ENCODE data around the gene GAL3ST3.

GAL3ST3 gene

GRCh38 chr11:66044757-66045156 is 4.2 kb downstream of the GAL3ST3 start:
- H3K4me3 ChIP-seq (ENCODE audit: low read depth, low read length): no peak overlapping the region
- no peak for DNase-seq (ENCODE audit: low read depth)
- no peak for TF ChIP-seq CTCF (IDR thresholded peaks at IDR 0.05; ENCODE audit: control insufficient read depth, extremely low read depth, insufficient read depth)

- no peak overlapping the region for H3K4me3 ChIP-seq (ENCODE audit: low read depth, low read length)
- no peak for DNase-seq (ENCODE audit: low read depth)
- no peak for TF ChIP-seq CTCF (IDR thresholded peaks at IDR 0.05; ENCODE audit: control insufficient read depth, extremely low read depth, insufficient read depth)
Measured at GRCh38 chr11:66042996-66043906, 5.7 kb downstream of the GAL3ST3 start.

GRCh38 chr11:66042227-66042995 is 6.5 kb downstream of the GAL3ST3 start:
- no peak overlapping the region for H3K4me3 ChIP-seq (ENCODE audit: low read depth, low read length)
- DNase-seq (ENCODE audit: low read depth): no peak
- TF ChIP-seq CTCF (IDR thresholded peaks at IDR 0.05; ENCODE audit: control insufficient read depth, extremely low read depth, insufficient read depth): no peak

- no peak overlapping the region for H3K4me3 ChIP-seq (ENCODE audit: low read depth, low read length)
- no peak for TF ChIP-seq CTCF (IDR thresholded peaks at IDR 0.05; ENCODE audit: control insufficient read depth, extremely low read depth, insufficient read depth)
- DNase-seq (ENCODE audit: low read depth): no peak
Measured at GRCh38 chr11:66039765-66040164, 9.2 kb downstream of the GAL3ST3 start.

- no peak for DNase-seq (ENCODE audit: low read depth)
- no peak for TF ChIP-seq CTCF (IDR thresholded peaks at IDR 0.05; ENCODE audit: control insufficient read depth, extremely low read depth, insufficient read depth)
- H3K4me3 ChIP-seq (ENCODE audit: low read depth, low read length): no peak overlapping the region
Measured at GRCh38 chr11:66037327-66037726, 11.6 kb downstream of the GAL3ST3 start.

GRCh38 chr11:66036334-66036710 is 12.6 kb downstream of the GAL3ST3 start:
- DNase-seq (ENCODE audit: low read depth): no peak
- no peak for TF ChIP-seq CTCF (IDR thresholded peaks at IDR 0.05; ENCODE audit: control insufficient read depth, extremely low read depth, insufficient read depth)

More at GRCh38 chr11:66036334-66036710, 12.6 kb downstream of the GAL3ST3 start:
- H3K4me3 ChIP-seq (ENCODE audit: low read depth, low read length): no peak overlapping the region
